Medulla oblongata (tissue), 1 donor: ENCODE data around the gene CMC2.

Experiments used
- DNase-seq: peaks from one replicate; pipeline ENCODE4 v3.0.0-alpha.2; 2015; ENCODE audit errors: extremely low spot score

The CMC2 gene

DNA sequence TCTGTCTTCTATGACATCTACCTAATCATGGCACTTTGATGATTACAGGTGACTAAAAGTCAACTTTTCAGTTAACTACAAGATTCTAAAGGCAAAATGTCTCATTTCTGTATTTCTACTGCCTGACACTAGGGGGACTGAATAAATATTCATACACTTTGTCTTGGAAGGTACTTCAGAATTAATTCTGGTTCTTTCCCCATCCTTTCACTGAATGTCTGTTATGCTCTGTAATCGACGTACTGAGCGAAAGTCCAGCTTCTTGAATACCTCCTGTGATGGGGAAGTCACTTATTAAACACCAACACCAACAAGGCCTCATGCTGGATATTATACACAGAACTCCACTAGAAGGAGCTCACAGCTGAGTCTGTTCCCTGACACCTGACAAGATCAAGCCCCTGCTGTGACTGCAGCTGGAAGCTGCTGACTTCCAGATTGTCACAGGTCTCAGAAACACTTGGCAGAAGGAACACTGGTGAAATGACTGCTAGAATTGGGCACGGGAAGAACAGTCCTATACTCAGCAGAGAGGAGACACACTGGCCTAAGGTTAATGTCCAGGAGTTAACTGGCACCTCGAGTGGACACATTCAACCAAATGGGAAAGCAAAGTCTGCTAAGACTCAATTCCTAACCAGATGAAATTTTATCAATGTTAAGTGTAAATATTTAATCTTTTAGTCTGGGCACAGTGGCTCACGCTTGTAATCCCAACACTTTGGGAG is 31.9 kb downstream of the CMC2 start:
- no peak for DNase-seq

DNA sequence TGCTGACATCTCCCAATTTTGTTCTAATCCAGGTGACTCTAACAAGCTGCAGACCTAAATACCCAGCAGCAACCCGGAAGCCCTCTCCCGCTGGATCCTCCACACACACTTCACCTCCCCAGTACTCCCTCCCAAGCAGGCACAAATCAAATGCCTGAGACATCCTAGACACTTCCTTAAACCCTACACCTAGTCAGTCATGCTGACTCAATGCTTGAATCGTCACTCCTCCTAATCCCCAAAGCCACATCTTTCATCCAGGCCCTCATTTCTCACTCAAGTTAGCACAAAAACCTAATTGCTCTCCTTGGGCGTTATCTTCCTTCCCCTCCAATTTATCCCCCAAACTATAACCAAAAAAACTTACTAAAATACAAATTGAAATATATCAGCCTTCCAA is 32.7 kb downstream of the CMC2 start:
- no peak for DNase-seq

GRCh38 chr16:80972611-80973010 is 34.1 kb downstream of the CMC2 start:
- no peak for DNase-seq

DNA sequence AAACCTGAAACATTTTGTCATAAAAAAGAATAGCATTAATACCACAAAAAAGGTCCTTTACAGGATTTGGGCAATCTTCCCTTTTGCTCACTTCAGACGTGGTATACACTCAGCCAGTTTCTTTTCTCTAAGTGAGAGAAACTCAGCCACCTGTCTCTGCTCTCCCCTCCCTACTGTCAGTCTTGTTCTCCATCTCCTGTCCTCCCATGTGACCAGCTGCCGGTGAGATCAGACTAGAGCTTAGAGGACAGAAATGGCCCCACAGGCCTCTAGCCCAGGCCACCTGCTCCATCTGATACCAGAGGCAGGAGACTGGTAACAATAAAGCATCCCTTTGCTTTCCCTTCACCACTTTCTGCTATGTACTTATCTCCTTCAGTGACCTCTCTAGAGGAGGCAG is 34.9 kb downstream of the CMC2 start:
- DNase-seq = no peak

DNA sequence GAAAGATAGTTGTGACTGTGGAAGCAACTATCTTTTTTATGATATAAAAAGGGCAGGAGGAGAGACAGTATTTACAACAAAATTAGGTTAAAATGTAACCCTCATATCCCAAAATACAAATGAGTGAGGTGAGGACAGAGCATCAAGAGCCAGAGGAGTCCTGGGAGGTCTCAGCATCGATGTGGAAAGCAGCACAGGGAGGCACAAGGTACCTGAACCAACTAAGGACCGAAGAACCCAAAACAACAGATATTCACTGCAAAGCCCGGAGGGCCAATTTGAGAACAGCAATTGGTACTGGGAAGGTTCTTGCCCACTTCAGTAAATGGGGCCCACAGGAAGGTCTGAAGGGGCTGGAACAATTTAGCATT is 37.6 kb downstream of the CMC2 start:
- DNase-seq = no peak

- DNase-seq = no peak
Measured at GRCh38 chr16:80968386-80969113, 38.1 kb downstream of the CMC2 start.

- no peak for DNase-seq
Measured at GRCh38 chr16:80966617-80967016, 40.1 kb downstream of the CMC2 start.

DNA sequence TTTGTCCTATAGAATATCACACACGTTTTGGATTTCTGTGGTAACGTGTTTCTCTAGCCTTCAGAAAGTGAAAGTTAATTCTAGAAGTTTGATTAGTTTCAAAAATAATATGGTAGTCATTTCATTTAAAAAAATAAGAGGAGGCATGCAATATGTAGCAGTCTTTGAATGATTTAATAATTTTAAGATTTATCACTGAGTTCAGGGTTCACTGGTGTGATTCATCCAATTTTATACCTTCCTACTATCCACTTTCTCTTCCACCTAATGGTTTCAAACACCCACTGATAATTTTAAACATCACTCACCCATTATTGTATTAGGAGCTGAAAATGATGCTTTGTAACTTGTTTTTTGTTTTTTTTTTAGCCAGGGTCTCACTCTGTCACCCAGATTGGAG is 42.3 kb downstream of the CMC2 start:
- no peak for DNase-seq

DNA sequence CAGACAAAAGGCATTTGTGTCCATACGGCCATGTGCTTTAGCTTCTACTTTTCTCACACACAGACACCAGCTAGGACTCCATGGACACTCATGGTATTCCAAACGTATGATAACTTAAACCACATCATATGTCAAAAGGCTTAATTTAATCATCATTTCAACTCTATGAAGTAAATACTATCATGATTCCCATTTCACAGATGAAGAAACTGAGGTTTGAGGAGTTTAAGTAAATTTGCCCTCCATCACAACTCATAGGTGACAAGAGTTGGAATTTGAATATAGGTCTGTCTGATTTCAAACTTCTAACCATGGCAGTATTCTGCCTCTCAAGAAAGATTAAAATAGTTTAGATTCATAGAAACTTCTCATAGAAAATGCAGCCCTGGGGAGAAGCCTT is 43.8 kb downstream of the CMC2 start:
- DNase-seq = no peak

GRCh38 chr16:80958284-80958683 is 48.4 kb downstream of the CMC2 start:
- DNase-seq = no peak

DNA sequence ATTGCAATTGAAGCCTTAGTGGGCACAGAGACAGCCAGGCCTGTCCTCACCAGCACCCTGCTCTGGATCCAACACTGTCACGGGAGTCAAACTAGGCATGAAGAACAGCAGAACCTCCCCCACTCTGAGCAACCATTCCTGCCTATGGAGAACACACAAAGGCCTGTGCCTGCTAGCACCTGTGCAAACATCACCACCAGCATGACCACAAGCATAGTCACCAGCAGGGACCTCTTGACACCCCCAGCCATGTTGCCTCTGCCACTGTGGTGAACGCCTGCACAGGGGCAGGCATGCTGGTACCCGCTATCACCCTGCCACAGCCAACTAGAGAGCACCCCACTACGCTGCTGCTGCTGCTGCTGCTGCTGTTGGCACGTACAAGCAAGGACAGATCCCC is 51.7 kb downstream of the CMC2 start:
- DNase-seq = no peak

DNA sequence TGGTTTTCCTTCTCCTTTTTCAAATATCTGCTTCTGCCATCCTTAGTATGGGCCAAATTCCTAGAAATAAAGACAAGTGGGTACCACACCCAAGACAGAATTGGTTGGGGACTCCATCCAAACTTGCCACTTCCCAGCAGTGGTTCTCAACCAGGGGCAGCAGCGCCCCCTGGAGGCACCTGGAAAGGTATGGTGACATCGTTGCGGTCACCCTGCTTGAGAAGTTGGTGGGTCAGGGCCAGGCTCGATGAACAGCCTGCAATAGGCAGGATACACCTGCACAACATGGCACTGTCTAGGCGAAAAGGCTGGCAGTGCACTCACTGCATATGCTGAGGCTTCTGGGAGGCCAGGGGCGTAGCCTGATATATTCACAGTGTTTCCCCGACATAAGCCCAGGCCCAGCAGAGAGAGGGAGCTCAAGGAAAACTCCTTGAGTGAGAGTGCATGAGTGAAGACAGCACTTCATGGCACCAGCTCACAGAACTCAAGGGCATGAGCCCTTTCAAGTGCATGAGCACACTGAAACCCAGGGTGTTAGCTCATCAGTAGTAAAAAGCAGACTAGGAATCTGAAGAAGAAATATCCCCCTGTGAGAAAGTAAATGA is 57.7 kb downstream of the CMC2 start:
- peak; percentile 68 for DNase-seq

DNA sequence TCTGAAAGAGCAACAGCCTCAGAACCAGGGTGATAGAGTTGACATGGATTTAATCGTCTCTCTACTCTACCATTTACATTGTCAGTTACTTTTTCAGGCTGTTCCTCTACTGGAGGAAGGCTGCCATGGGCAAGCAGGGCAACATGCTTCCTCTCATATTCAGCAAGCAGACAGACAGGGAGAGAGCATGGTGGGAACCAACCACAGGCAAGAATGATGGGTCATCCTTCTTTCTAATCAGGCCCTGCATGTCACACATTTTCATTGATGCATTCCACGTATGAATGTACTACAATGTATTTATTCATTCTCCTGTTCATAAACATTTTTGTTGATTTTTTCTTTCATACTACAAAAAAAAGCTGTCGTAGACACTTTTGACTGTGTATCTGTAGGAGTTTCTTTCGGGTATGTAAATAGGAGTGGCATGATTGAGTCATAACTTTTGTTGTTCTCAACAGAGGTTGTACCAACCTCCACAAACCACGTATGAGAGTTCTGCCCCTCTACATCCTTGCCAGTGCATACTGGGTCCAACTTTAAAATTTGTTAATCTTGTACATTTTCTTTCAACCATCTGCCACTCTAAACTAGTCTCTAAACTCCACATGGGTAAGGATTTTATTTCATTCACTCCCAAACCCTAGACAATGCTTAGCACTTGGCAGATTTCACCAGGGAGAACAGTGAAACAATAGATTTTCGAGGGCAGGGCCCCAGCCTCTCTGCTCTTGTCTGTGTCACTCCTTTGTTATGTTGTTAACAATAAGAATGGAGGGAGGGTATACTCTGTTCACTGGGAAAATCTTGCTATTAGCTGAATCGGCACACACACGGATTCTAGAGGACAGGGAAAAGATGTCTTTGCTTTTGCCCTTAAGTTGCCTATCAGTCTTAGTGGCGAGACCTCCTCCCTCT is 58.7 kb downstream of the CMC2 start:
- DNase-seq = peak; percentile 81

DNA sequence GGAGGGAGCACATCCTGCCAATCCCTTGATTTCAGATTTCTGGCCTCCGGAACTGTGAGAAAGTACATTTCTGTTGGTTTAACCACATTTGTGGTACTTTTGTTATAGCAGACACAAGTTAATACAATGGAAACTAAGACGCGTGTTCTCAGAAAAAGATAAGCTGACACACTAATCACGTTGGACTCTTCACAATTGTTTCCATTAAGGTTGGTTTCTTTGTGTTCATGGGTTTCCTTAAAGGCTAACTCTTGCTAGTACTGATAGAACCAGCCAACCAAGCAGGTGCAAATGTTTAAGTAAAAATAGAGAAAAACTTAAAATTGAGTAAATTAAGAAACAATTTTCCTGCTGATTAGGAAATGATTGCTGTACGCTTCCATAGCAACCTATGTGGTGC is 59.4 kb downstream of the CMC2 start:
- DNase-seq = no peak

DNA sequence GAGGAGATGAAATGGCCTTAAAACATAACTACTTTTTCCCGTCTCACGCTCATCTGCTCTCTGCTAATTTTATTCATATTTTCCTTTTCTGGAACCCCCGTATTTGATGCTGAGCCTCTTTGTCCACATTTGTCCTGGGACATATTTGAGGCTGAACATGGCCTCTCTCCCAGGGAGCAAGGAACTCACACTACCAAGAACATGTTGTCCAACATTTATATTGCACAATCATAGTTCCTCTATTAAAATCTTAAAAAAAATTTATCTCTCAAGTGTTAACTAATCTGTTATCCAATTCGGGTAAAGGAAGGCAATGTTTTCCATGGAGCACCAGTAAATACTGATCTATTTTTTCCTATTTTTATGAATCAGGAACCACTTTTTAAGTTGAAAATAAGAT is 60.2 kb downstream of the CMC2 start:
- DNase-seq = no peak

DNA sequence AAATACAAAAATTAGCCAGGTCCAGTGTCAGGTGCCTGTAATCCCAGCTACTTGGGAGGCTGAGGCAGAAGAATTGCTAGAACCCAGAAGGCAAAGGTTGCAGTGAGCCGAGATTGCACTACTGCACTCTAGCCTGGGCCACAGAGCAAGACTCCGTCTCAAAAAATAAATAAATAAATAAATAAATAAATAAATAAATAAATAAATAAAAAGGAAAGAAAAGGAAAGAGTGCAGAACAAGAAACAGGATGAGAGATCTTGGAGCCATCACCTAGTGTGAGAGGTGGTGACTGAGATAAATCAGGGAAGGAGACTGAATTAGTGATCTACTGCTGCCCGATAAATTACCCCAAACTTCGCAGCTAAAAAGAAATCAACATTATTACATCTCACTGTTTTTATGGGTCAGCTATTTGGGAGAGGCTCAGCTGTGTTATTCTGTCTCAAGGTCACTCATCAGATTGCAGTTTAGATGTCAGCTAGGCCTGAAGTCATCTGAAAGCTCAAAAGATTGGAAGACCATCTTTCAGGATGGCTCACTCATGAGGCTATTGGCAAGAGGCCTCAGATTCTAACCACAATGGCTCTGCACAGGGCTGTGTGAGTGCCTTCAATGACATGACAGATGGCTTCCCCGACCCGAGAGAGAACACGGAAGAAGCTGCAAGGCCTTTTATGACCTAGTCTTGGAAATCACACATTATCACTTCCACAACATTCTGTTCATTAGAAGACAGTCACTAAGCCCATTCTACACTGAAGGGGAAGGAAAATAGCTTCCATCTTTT is 66.4 kb downstream of the CMC2 start:
- no peak for DNase-seq

DNA sequence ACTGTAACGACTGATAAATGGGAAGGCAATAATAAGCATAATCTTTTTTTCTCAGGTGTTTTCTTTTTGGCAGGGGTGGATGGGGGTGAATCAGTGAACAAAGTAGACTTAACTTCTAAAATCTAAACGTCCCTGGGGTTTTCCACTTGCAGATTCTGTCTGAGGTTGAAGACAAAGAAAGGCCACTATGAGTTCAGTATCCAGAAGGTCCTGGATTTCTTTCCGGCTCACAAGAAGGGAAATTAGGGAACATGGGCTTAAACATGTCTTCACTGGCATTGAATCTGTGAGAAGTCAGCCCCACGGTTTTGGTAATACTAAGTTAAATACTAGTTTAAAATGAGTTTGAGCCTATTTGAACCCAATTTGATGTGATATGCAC is 67.8 kb downstream of the CMC2 start:
- DNase-seq = no peak

DNA sequence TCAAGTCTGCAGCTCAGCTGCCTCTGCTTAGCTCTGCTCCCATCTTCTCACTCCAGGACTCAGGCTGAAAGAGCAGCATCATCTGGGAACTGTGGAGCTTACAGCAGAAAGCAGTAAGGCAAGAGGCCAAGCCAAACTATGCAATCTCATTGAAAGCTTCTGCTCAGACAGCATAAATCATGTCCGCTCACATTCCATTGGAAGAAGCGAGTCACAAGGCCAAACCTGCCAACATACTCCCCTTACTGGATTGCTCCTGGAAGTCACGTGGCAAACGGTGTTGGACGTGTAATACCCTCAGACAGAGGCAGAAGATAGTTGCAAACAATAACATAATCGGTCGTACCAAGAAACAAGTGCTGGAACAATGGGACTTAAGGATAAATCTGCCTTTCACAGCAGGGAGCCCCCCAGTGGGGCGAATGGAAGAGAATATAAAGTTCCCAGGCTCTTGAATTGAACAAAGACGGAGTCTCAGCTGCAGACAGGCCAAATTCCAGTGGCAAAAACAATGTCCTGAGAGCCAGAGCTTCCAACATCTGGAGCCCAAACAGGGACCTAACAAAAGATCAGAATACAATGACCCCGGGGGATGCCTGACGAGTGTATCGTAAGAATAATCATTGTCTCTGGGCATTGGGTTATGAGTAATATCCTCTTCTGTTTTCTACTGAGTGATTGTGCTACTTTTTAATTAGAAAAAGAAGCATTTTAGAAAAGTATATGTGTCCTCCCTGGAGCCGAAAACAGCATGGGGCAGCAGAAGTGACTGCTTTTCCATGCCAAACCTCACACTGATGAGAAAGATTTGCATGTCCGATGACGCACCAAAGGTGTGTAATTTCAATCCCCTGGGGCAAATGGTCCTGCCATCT is 68.4 kb downstream of the CMC2 start:
- peak; percentile 20 for DNase-seq

- no peak for DNase-seq
Measured at GRCh38 chr16:80936410-80936809, 70.3 kb downstream of the CMC2 start.

GRCh38 chr16:80935691-80936090 is 71.0 kb downstream of the CMC2 start:
- DNase-seq = no peak
